Umbilical cord (tissue), 1 donor: Measurements from ENCODE around the gene MTRR. TPM values are rescaled to one million over a fixed set of nuclear protein-coding genes. Genes with fewer than 3 reads are reported as not detected.

ENCODE experiments used
- total RNA-seq: library from RNA; depleted of rRNA; stranded (reverse); fragments of >200 nt; gene quantifications from one replicate; pipeline ENCODE4 v1.2.3, GENCODE V29; 2014; ENCODE audit warnings: low replicate concordance; ENCODE audit not compliant: insufficient read depth

The MTRR gene
- total RNA-seq, 1 donor from 2014 or later = 43.1 TPM

Other genes with a start within 250 kb of the MTRR start
- 0.24 TPM for gene CFAP90, start 18.0 kb upstream of the MTRR start, total RNA-seq
- gene FASTKD3, start 117 bp upstream of the MTRR start, total RNA-seq = 26.5 TPM